Gastroesophageal sphincter (tissue), 4 donors: ENCODE measurements around the gene SLC24A3. TPM values are rescaled to one million over a fixed set of nuclear protein-coding genes. Genes with fewer than 3 reads are reported as not detected.

Experiments
- ATAC-seq: fragments of 150-250 bp; one replicate; pipeline ENCODE4 v1.9.1; 2016; ENCODE audit warnings: mild to moderate bottlenecking, moderate library complexity
- H3K27ac ChIP-seq, 4 donors: fragments of 200-600 bp; sonication (generic) in 3 of 4; 1 replicate in 3 of 4; 2 replicates in 1 of 4; pipeline ENCODE4 v1.5.1; 2016 to 2019
- H3K27me3 ChIP-seq: fragments of 200-600 bp; sonication (generic); one replicate; pipeline ENCODE4 v1.5.1; 2019
- H3K36me3 ChIP-seq, 2 donors: fragments of 200-600 bp; sonication (generic); one replicate each; pipeline ENCODE4 v1.5.1; 2019; ENCODE audit warnings: control low read depth in 1 of 2
- H3K4me1 ChIP-seq, 3 donors: fragments of 200-600 bp; sonication (generic); 1 replicate in 2 of 3; 2 replicates in 1 of 3; pipeline ENCODE4 v1.5.1; 2016 to 2019; ENCODE audit warnings: control low read depth in 2 of 3
- H3K4me3 ChIP-seq, 2 donors: fragments of 200-600 bp; sonication (generic); one replicate each; pipeline ENCODE4 v1.5.1; 2019; ENCODE audit warnings: mild to moderate bottlenecking in 1 of 2, moderate library complexity in 1 of 2
- H3K9me3 ChIP-seq, 3 donors: fragments of 200-600 bp; sonication (generic); one replicate each; pipeline ENCODE4 v1.5.1; 2017 to 2019; ENCODE audit warnings: control low read depth in 2 of 3
- EP300 ChIP-seq: sonication (generic); formaldehyde crosslinking; IDR thresholded peaks from one replicate; pipeline ENCODE4 v1.6.1; 2017; ENCODE audit warnings: antibody characterized with exemption, mild to moderate bottlenecking
- POLR2A ChIP-seq, 2 donors: fragments of 450-650 bp; IDR thresholded peaks; one replicate each; pipeline ENCODE4 v1.6.1; 2017; ENCODE audit warnings: antibody characterized with exemption in 2 of 2, mild to moderate bottlenecking in 2 of 2, moderate library complexity in 1 of 2
- POLR2AphosphoS5 ChIP-seq: sonication (generic); formaldehyde crosslinking; IDR thresholded peaks from one replicate; pipeline ENCODE4 v1.6.1; 2017; ENCODE audit warnings: antibody characterized with exemption
- WGBS, 2 donors: methylation state at CpG; one replicate each; pipeline ENCODE4 v1.1.5; 2018; ENCODE audit warnings: low coverage in 1 of 2; 5-methylcytosine and 5-hydroxymethylcytosine counted together
- total RNA-seq, 4 donors: library from RNA; depleted of rRNA; stranded (reverse); fragments of >200 nt; gene quantifications; one replicate each; pipeline ENCODE4 v1.1.0, GENCODE V29; 2016
- TF ChIP-seq, protein P1 (sequence below), 4 experiments: fragments of 200-600 bp in 2 of 4; fragments of 450-650 bp in 2 of 4; sonication (generic) in 1 of 4; IDR thresholded peaks; one replicate each; pipeline ENCODE4 v1.5.1; 2017 to 2019; ENCODE audit warnings: antibody characterized with exemption in 4 of 4, mild to moderate bottlenecking in 2 of 4, moderate library complexity in 2 of 4

The SLC24A3 gene
- total RNA-seq, 4 donors from 2014 or later: 2.7 to 13.5 (median 5.5) TPM

- Histone ChIP-seq H3K27ac (no peak overlapping the region), H3K9me3 (no peaks in the 10 kb centered on the region)
- 60% methylated on average over 2 of the region's 2 CpGs; no CpG with 5 or more reads in 1 of the 2 donors for WGBS, 2 donors
These were observed 155.1 kb downstream of the SLC24A3 start for GRCh38 chr20:19367591-19367990.

DNA sequence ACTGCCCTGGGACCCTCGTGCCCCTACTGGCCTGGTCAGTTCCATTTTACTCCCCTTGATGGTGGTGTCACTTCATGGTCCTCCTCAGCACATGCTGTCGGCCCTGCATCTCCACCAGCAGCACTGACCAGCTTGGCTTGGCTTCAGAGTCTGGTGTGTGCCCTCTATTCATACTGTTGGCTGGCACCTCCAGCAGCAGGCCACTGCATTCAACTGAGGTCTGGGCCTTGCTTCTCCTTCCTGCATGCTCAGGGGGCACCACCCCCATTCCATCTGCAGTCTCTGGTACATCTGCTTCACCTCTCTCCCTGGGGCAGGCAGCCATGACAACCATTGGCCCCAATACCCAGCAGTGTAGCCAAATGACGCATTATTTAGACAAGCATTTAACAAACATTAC lies 155.9 kb downstream of the SLC24A3 start:
- ATAC-seq: no peak
- no peaks in the 10 kb centered on the region for H3K36me3 ChIP-seq
- 100% methylated on average over 1 of the region's 3 CpGs; no CpG with 5 or more reads in 1 of the 2 donors for WGBS, 2 donors
- no peak overlapping the region for H3K27ac ChIP-seq
- H3K4me3 ChIP-seq: no peak overlapping the region
- TF ChIP-seq EP300 (no peak), POLR2A (IDR thresholded peaks at IDR 0.05) (no peak), POLR2AphosphoS5 (no peak)
- TF ChIP-seq, protein P1, sequence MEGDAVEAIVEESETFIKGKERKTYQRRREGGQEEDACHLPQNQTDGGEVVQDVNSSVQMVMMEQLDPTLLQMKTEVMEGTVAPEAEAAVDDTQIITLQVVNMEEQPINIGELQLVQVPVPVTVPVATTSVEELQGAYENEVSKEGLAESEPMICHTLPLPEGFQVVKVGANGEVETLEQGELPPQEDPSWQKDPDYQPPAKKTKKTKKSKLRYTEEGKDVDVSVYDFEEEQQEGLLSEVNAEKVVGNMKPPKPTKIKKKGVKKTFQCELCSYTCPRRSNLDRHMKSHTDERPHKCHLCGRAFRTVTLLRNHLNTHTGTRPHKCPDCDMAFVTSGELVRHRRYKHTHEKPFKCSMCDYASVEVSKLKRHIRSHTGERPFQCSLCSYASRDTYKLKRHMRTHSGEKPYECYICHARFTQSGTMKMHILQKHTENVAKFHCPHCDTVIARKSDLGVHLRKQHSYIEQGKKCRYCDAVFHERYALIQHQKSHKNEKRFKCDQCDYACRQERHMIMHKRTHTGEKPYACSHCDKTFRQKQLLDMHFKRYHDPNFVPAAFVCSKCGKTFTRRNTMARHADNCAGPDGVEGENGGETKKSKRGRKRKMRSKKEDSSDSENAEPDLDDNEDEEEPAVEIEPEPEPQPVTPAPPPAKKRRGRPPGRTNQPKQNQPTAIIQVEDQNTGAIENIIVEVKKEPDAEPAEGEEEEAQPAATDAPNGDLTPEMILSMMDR (IDR thresholded peaks at IDR 0.05): no peak
- H3K27me3 ChIP-seq: no peaks in the 10 kb centered on the region
- no peaks in the 10 kb centered on the region for H3K9me3 ChIP-seq
- H3K4me1 ChIP-seq: peaks cover 0 to 13% (median 0%) of the 10 kb centered on the region in 3 donors

More at GRCh38 chr20:19367591-19367990, 155.1 kb downstream of the SLC24A3 start:
- H3K27me3 ChIP-seq: no peaks in the 10 kb centered on the region
- H3K4me1 ChIP-seq: peaks cover 0 to 13% (median 0%) of the 10 kb centered on the region in 3 donors
- H3K36me3 ChIP-seq: no peaks in the 10 kb centered on the region
- TF ChIP-seq, protein P1 (IDR thresholded peaks at IDR 0.05): no peak
- TF ChIP-seq EP300 (no peak), POLR2A (IDR thresholded peaks at IDR 0.05) (no peak), POLR2AphosphoS5 (no peak)
- H3K4me3 ChIP-seq: no peak overlapping the region
- ATAC-seq: no peak

- no peaks in the 10 kb centered on the region for H3K9me3 ChIP-seq
- 48 to 78% methylated on average over 4 to 5 of the region's 6 CpGs for WGBS, 2 donors
- no peaks in the 10 kb centered on the region for H3K27me3 ChIP-seq
- TF ChIP-seq POLR2AphosphoS5: no peak
- TF ChIP-seq POLR2A (IDR thresholded peaks at IDR 0.05): no peak
- no peak for TF ChIP-seq EP300
- TF ChIP-seq, protein P1 (IDR thresholded peaks at IDR 0.05): no peak
- ATAC-seq: no peak
- H3K36me3 ChIP-seq: no peaks in the 10 kb centered on the region
- peaks cover 0 to 13% (median 0%) of the 10 kb centered on the region in 3 donors for H3K4me1 ChIP-seq
- H3K27ac ChIP-seq: no peak overlapping the region
- no peak overlapping the region for H3K4me3 ChIP-seq
These were observed 157.9 kb downstream of the SLC24A3 start for GRCh38 chr20:19370076-19371075.

DNA sequence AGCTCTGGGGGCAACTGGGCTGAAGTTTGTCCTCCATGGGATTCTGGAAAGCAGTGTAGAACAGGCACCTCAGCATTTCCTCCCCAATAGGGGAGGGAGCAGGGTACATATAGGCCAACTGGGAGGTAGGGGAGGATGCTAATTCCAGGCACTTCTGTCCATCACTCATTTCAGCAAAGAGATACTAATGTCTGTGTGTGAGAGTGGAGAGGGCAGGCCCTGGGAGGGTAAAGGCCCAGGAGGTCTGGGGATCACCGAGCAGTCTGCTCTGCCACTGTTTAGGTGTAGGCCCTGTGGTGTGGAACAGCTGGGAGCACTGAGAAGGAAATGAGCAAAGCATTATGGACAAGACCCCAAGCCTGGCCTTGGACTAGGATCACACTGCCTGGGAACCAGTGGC lies 158.7 kb downstream of the SLC24A3 start:
- no peak overlapping the region for H3K4me3 ChIP-seq
- H3K4me1 ChIP-seq: peaks cover 0 to 9% (median 0%) of the 10 kb centered on the region in 3 donors
- H3K27ac ChIP-seq: no peak overlapping the region
- no peak for TF ChIP-seq POLR2AphosphoS5
- TF ChIP-seq, protein P1 (IDR thresholded peaks at IDR 0.05): no peak
- H3K27me3 ChIP-seq: no peaks in the 10 kb centered on the region
- H3K36me3 ChIP-seq: no peaks in the 10 kb centered on the region
- no peak for ATAC-seq
- 88 to 100% methylated on average over 1 of the region's 1 CpG for WGBS, 2 donors
- no peaks in the 10 kb centered on the region for H3K9me3 ChIP-seq
